WTC11 (cell line): ENCODE measurements around the gene RFNG. TPM values are rescaled to one million over a fixed set of nuclear protein-coding genes. Genes with fewer than 3 reads are reported as not detected.
A peak's percentile ranks its signal among the peaks of the same experiment; 100 is the strongest.

ENCODE experiments used
- ATAC-seq: fragments of 200-7000 bp; cut with Tn5 transposase; 2 replicates; pipeline ENCODE4 v1.10.0; 2021; ENCODE audit warnings: mild to moderate bottlenecking, moderate library complexity
- CTCF ChIA-PET: fragments of 300-600 bp; sonication (Branson Sonifier 250); formaldehyde crosslinking; loops from one replicate; lab custom pipeline; 2021; ENCODE audit warnings: antibody characterized with exemption; lab: Charles Lee
- POLR2A ChIA-PET: fragments of 350-600 bp; sonication (Branson Sonifier 250); formaldehyde crosslinking; loops from one replicate; lab custom pipeline; 2021; ENCODE audit warnings: antibody characterized with exemption; lab: Charles Lee
- DNase-seq: peaks from one replicate; pipeline ENCODE4 v3.0.0; 2021; ENCODE audit warnings: low spot score
- H3K27ac Mint-ChIP-seq: 2 replicates; pipeline ENCODE4 v1.8.0; 2021; ENCODE audit warnings: mixed read lengths
- H3K27me3 Mint-ChIP-seq: 2 replicates; pipeline ENCODE4 v1.8.0; 2021; ENCODE audit warnings: low read depth, mild to moderate bottlenecking, moderate library complexity, mixed read lengths
- H3K36me3 Mint-ChIP-seq: 2 replicates; pipeline ENCODE4 v1.8.0; 2021; ENCODE audit warnings: mixed read lengths
- H3K4me1 Mint-ChIP-seq: 2 replicates; pipeline ENCODE4 v1.8.0; 2022; ENCODE audit warnings: mixed read lengths
- H3K4me3 Mint-ChIP-seq: 2 replicates; pipeline ENCODE4 v1.8.0; 2021; ENCODE audit warnings: mild to moderate bottlenecking, moderate library complexity, mixed read lengths
- H3K9me3 Mint-ChIP-seq: 2 replicates; pipeline ENCODE4 v1.8.0; 2021; ENCODE audit warnings: mixed read lengths
- AR ChIP-seq: fragments of 250-450 bp; sonication (Bioruptor Pico); IDR thresholded peaks from 2 replicates; pipeline ENCODE4 v1.9.0; 2021; ENCODE audit warnings: mild to moderate bottlenecking
- ATF1 ChIP-seq: sonication (generic); formaldehyde crosslinking; IDR thresholded peaks from 2 replicates; pipeline ENCODE4 v1.8.1; 2023; ENCODE audit warnings: mild to moderate bottlenecking, moderate library complexity, missing genetic modification reagents
- CBFB ChIP-seq: sonication (generic); formaldehyde crosslinking; IDR thresholded peaks from 2 replicates; pipeline ENCODE4 v1.8.1; 2022; ENCODE audit warnings: mild to moderate bottlenecking, low read depth, missing genetic modification reagents
- CDX4 ChIP-seq: fragments of 250-450 bp; sonication (Bioruptor Pico); IDR thresholded peaks from 2 replicates; pipeline ENCODE4 v1.9.0; 2021; ENCODE audit warnings: moderate library complexity, mild to moderate bottlenecking, inconsistent platforms, borderline replicate concordance
- CTCF ChIP-seq: fragments of 200-600 bp; IDR thresholded peaks from 2 replicates; pipeline ENCODE4 v1.8.0; 2022; ENCODE audit warnings: antibody characterized with exemption
- E2F4 ChIP-seq: sonication (generic); formaldehyde crosslinking; IDR thresholded peaks from 2 replicates; pipeline ENCODE4 v1.8.1; 2022; ENCODE audit warnings: low read depth, mild to moderate bottlenecking, moderate library complexity, missing genetic modification reagents, borderline replicate concordance
- GABPB1 ChIP-seq: sonication (generic); formaldehyde crosslinking; IDR thresholded peaks from 2 replicates; pipeline ENCODE4 v1.8.1; 2023; ENCODE audit warnings: mild to moderate bottlenecking, missing genetic modification reagents
- NR1H2 ChIP-seq: sonication (generic); formaldehyde crosslinking; IDR thresholded peaks from 2 replicates; pipeline ENCODE4 v1.9.0; 2021; ENCODE audit warnings: mild to moderate bottlenecking, moderate library complexity, missing genetic modification reagents
- SP1 ChIP-seq: sonication (generic); formaldehyde crosslinking; conservative IDR thresholded peaks from 2 replicates; pipeline ENCODE4 v1.8.1; 2022; ENCODE audit warnings: missing genetic modification reagents
- TCF7 ChIP-seq: sonication (generic); formaldehyde crosslinking; IDR thresholded peaks from 2 replicates; pipeline ENCODE4 v1.8.0; 2022; ENCODE audit warnings: mild to moderate bottlenecking, low read depth, missing genetic modification reagents, moderate library complexity
- ZNF138 ChIP-seq: sonication (generic); formaldehyde crosslinking; conservative IDR thresholded peaks from 2 replicates; pipeline ENCODE4 v1.8.1; 2022; ENCODE audit warnings: mild to moderate bottlenecking, moderate library complexity, missing genetic modification reagents
- ZNF219 ChIP-seq: sonication (generic); formaldehyde crosslinking; IDR thresholded peaks from 2 replicates; pipeline ENCODE4 v1.8.0; 2023; ENCODE audit warnings: missing genetic modification reagents, mild to moderate bottlenecking, borderline replicate concordance
- ZNF232 ChIP-seq: sonication (generic); formaldehyde crosslinking; IDR thresholded peaks from 2 replicates; pipeline ENCODE4 v1.8.0; 2022; ENCODE audit warnings: mild to moderate bottlenecking, missing genetic modification reagents
- ZNF396 ChIP-seq: fragments of 250-450 bp; sonication (Bioruptor Pico); IDR thresholded peaks from 2 replicates; pipeline ENCODE4 v1.8.0; 2021; ENCODE audit warnings: mild to moderate bottlenecking, moderate library complexity, borderline replicate concordance
- ZNF423 ChIP-seq: fragments of 250-450 bp; sonication (Bioruptor Pico); IDR thresholded peaks from 2 replicates; pipeline ENCODE4 v2.1.2; 2022; ENCODE audit warnings: mild to moderate bottlenecking, moderate library complexity
- ZNF425 ChIP-seq: fragments of 250-450 bp; sonication (Bioruptor Pico); conservative IDR thresholded peaks from 2 replicates; pipeline ENCODE4 v1.9.0; 2021; ENCODE audit warnings: mild to moderate bottlenecking
- ZNF671 ChIP-seq: fragments of 250-450 bp; sonication (Bioruptor Pico); IDR thresholded peaks from 2 replicates; pipeline ENCODE4 v1.8.0; 2021; ENCODE audit warnings: mild to moderate bottlenecking
- total RNA-seq: library from RNA; stranded (reverse); gene quantifications from 3 replicates; pipeline ENCODE4 v1.2.3, GENCODE V29; 2021

RFNG gene
- total RNA-seq, 1 experiment from 2014 or later: 41.6 TPM

- Mint-ChIP-seq H3K4me3 (no peak overlapping the region), H3K4me1 (no peaks in the 10 kb centered on the region), H3K36me3 (no peaks in the 10 kb centered on the region; the same call in 1 of the 2 replicates), H3K27me3 (no peaks in the 10 kb centered on the region), H3K9me3 (no peaks in the 10 kb centered on the region), H3K27ac (no peak overlapping the region)
- POLR2A ChIA-PET: no interaction called here
- DNase-seq (no peak), ATAC-seq (no peak)
- CTCF ChIA-PET: interaction anchor here (1.4 to 8.8 kb wide), 3 partner anchors 16 to 56 kb away, joined by 6 to 119 read pairs (median 7); partner anchors contain the start of gene RAC3
- TF ChIP-seq GABPB1 (CRISPR knock-in tag): peak; percentile 20; the same call in 1 of the 2 replicates
- TF ChIP-seq ZNF232: no peak
- TF ChIP-seq ZNF138 (CRISPR knock-in tag): no peak
These were observed 36.2 kb downstream of the RFNG start for GRCh38 chr17:82015311-82015971.

- no peaks in the 10 kb centered on the region for H3K27me3 Mint-ChIP-seq
- ATAC-seq (no peak), DNase-seq (no peak)
- H3K36me3 Mint-ChIP-seq: no peaks in the 10 kb centered on the region; the same call in 1 of the 2 replicates
- POLR2A ChIA-PET: no interaction called here
- TF ChIP-seq ZNF671 (CRISPR knock-in tag): no peak
- TF ChIP-seq SP1 (CRISPR knock-in tag): no peak
- TF ChIP-seq CDX4 (CRISPR knock-in tag): no peak
- no peaks in the 10 kb centered on the region for H3K9me3 Mint-ChIP-seq
- no peak overlapping the region for H3K4me3 Mint-ChIP-seq
- H3K4me1 Mint-ChIP-seq: no peaks in the 10 kb centered on the region
- CTCF ChIA-PET: interaction anchor here (2.1 kb wide), 1 partner anchor 55 kb away, joined by 7 read pairs; no protein-coding TSS in a partner anchor
- no peak overlapping the region for H3K27ac Mint-ChIP-seq
These were observed 36.7 kb downstream of the RFNG start for GRCh38 chr17:82014971-82015310.

GRCh38 chr17:82014432-82014831 is 37.2 kb downstream of the RFNG start:
- TF ChIP-seq TCF7 (no peak), ATF1 (CRISPR knock-in tag) (no peak), CBFB (CRISPR knock-in tag) (no peak), ZNF232 (no peak)
- Mint-ChIP-seq H3K4me1 (no peaks in the 10 kb centered on the region), H3K36me3 (no peaks in the 10 kb centered on the region; the same call in 1 of the 2 replicates), H3K27me3 (no peaks in the 10 kb centered on the region), H3K27ac (no peak overlapping the region), H3K9me3 (no peaks in the 10 kb centered on the region), H3K4me3 (no peak overlapping the region)
- ChIA-PET POLR2A (no interaction called here), CTCF (interaction anchor here (1.3 to 3.0 kb wide), 3 partner anchors 18 to 55 kb away, joined by 3 to 11 read pairs (median 7); no protein-coding TSS in a partner anchor)
- DNase-seq (no peak), ATAC-seq (no peak)

- H3K4me1 Mint-ChIP-seq: no peaks in the 10 kb centered on the region
- no peak overlapping the region for H3K27ac Mint-ChIP-seq
- H3K9me3 Mint-ChIP-seq: no peaks in the 10 kb centered on the region
- no peaks in the 10 kb centered on the region for H3K27me3 Mint-ChIP-seq
- DNase-seq: no peak
- no peak overlapping the region for H3K4me3 Mint-ChIP-seq
- TF ChIP-seq ZNF423 (CRISPR knock-in tag) (no peak), ZNF425 (CRISPR knock-in tag) (no peak), NR1H2 (CRISPR knock-in tag) (no peak), ZNF138 (CRISPR knock-in tag) (no peak), E2F4 (no peak), ZNF219 (CRISPR knock-in tag) (no peak), AR (CRISPR knock-in tag) (no peak), ZNF396 (no peak), CTCF (no peak)
- TF ChIP-seq, all 79 proteins: peak for 0
- POLR2A ChIA-PET: no interaction called here
- H3K36me3 Mint-ChIP-seq: no peaks in the 10 kb centered on the region; the same call in 1 of the 2 replicates
- ATAC-seq: no peak
- CTCF ChIA-PET: interaction anchor here (1.3 to 3.0 kb wide), 2 partner anchors 18 to 46 kb away, joined by 3 to 11 read pairs; no protein-coding TSS in a partner anchor
These were observed 37.8 kb downstream of the RFNG start for GRCh38 chr17:82013772-82014321.
